ENCODE measurements around the gene MR1.
A peak's percentile ranks its signal among the peaks of the same experiment; 100 is the strongest.

The MR1 gene

GRCh38 chr1:181064702-181065101 is 30.9 kb downstream of the MR1 start:
- H3K4me1 Mint-ChIP-seq (ENCODE audit: low read depth) = peaks cover 26% of the 10 kb centered on the region
- H3K27ac Mint-ChIP-seq = no peak overlapping the region
- H3K27me3 Mint-ChIP-seq = no peaks in the 10 kb centered on the region
- H3K4me3 Mint-ChIP-seq = no peak overlapping the region
- peaks cover 4% of the 10 kb centered on the region for H3K9me3 Mint-ChIP-seq
- peaks cover 8% of the 10 kb centered on the region for H3K36me3 Mint-ChIP-seq (ENCODE audit: low read depth)
- no peak for DNase-seq

GRCh38 chr1:181073638-181074037 is 39.9 kb downstream of the MR1 start:
- H3K36me3 Mint-ChIP-seq (ENCODE audit: low read depth) = no peaks in the 10 kb centered on the region
- H3K27ac Mint-ChIP-seq = no peak overlapping the region
- no peaks in the 10 kb centered on the region for H3K9me3 Mint-ChIP-seq
- DNase-seq = no peak
- H3K27me3 Mint-ChIP-seq = peaks cover 16% of the 10 kb centered on the region
- no peak overlapping the region for H3K4me3 Mint-ChIP-seq
- peaks cover 3% of the 10 kb centered on the region for H3K4me1 Mint-ChIP-seq (ENCODE audit: low read depth)

GRCh38 chr1:181075766-181076350 is 42.1 kb downstream of the MR1 start:
- H3K4me1 Mint-ChIP-seq (ENCODE audit: low read depth) = peaks cover 12% of the 10 kb centered on the region
- H3K27ac Mint-ChIP-seq = no peak overlapping the region

GRCh38 chr1:181076852-181077251 is 43.1 kb downstream of the MR1 start:
- Mint-ChIP-seq H3K36me3 (ENCODE audit: low read depth) (no peaks in the 10 kb centered on the region), H3K4me1 (ENCODE audit: low read depth) (peaks cover 12% of the 10 kb centered on the region), H3K27ac (no peak overlapping the region), H3K9me3 (no peaks in the 10 kb centered on the region), H3K27me3 (peaks cover 22% of the 10 kb centered on the region), H3K4me3 (no peak overlapping the region)
- no peak for DNase-seq

More at GRCh38 chr1:181075766-181076350, 42.1 kb downstream of the MR1 start:
- H3K36me3 Mint-ChIP-seq (ENCODE audit: low read depth) = no peaks in the 10 kb centered on the region
- DNase-seq = no peak
- no peaks in the 10 kb centered on the region for H3K9me3 Mint-ChIP-seq
- H3K27me3 Mint-ChIP-seq = peaks cover 19% of the 10 kb centered on the region
- no peak overlapping the region for H3K4me3 Mint-ChIP-seq

- DNase-seq = no peak
- H3K4me1 Mint-ChIP-seq (ENCODE audit: low read depth) = peaks cover 12% of the 10 kb centered on the region
- no peak overlapping the region for H3K27ac Mint-ChIP-seq
- no peaks in the 10 kb centered on the region for H3K36me3 Mint-ChIP-seq (ENCODE audit: low read depth)
- no peaks in the 10 kb centered on the region for H3K9me3 Mint-ChIP-seq
- peaks cover 22% of the 10 kb centered on the region for H3K27me3 Mint-ChIP-seq
- H3K4me3 Mint-ChIP-seq = no peak overlapping the region
Measured at GRCh38 chr1:181077576-181078242, 43.9 kb downstream of the MR1 start.

- H3K27me3 Mint-ChIP-seq = peaks cover 22% of the 10 kb centered on the region
Measured at GRCh38 chr1:181079382-181079781, 45.6 kb downstream of the MR1 start.

GRCh38 chr1:181079920-181080319 is 46.1 kb downstream of the MR1 start:
- DNase-seq = no peak
- Mint-ChIP-seq H3K9me3 (no peaks in the 10 kb centered on the region), H3K4me3 (no peak overlapping the region), H3K27me3 (peaks cover 22% of the 10 kb centered on the region), H3K36me3 (ENCODE audit: low read depth) (no peaks in the 10 kb centered on the region), H3K27ac (no peak overlapping the region), H3K4me1 (ENCODE audit: low read depth) (peaks cover 20% of the 10 kb centered on the region)

More at GRCh38 chr1:181079382-181079781, 45.6 kb downstream of the MR1 start:
- Mint-ChIP-seq H3K4me1 (ENCODE audit: low read depth) (peaks cover 18% of the 10 kb centered on the region), H3K36me3 (ENCODE audit: low read depth) (no peaks in the 10 kb centered on the region), H3K27ac (no peak overlapping the region), H3K9me3 (no peaks in the 10 kb centered on the region), H3K4me3 (no peak overlapping the region)
- no peak for DNase-seq

- Mint-ChIP-seq H3K36me3 (ENCODE audit: low read depth) (no peaks in the 10 kb centered on the region), H3K27me3 (peaks cover 22% of the 10 kb centered on the region), H3K4me3 (no peak overlapping the region), H3K9me3 (no peaks in the 10 kb centered on the region), H3K27ac (no peak overlapping the region), H3K4me1 (ENCODE audit: low read depth) (peaks cover 20% of the 10 kb centered on the region)
- no peak for DNase-seq
Measured at GRCh38 chr1:181080556-181080955, 46.8 kb downstream of the MR1 start.

GRCh38 chr1:181081395-181081794 is 47.6 kb downstream of the MR1 start:
- H3K4me3 Mint-ChIP-seq = no peak overlapping the region
- H3K36me3 Mint-ChIP-seq (ENCODE audit: low read depth) = no peaks in the 10 kb centered on the region
- H3K27ac Mint-ChIP-seq = no peak overlapping the region
- peaks cover 14% of the 10 kb centered on the region for H3K27me3 Mint-ChIP-seq
- no peaks in the 10 kb centered on the region for H3K9me3 Mint-ChIP-seq
- H3K4me1 Mint-ChIP-seq (ENCODE audit: low read depth) = peaks cover 20% of the 10 kb centered on the region
- DNase-seq = no peak

- Mint-ChIP-seq H3K36me3 (ENCODE audit: low read depth) (peaks cover 3% of the 10 kb centered on the region), H3K4me3 (no peak overlapping the region), H3K4me1 (ENCODE audit: low read depth) (peaks cover 34% of the 10 kb centered on the region), H3K9me3 (no peaks in the 10 kb centered on the region), H3K27me3 (peaks cover 6% of the 10 kb centered on the region), H3K27ac (no peak overlapping the region)
- DNase-seq = peak; percentile 60
Measured at GRCh38 chr1:181083842-181084605, 50.2 kb downstream of the MR1 start.

GRCh38 chr1:181084606-181084969 is 50.8 kb downstream of the MR1 start:
- DNase-seq = no peak
- peaks cover 29% of the 10 kb centered on the region for H3K4me1 Mint-ChIP-seq (ENCODE audit: low read depth)
- H3K4me3 Mint-ChIP-seq = no peak overlapping the region
- no peak overlapping the region for H3K27ac Mint-ChIP-seq
- H3K9me3 Mint-ChIP-seq = no peaks in the 10 kb centered on the region
- H3K27me3 Mint-ChIP-seq = peaks cover 5% of the 10 kb centered on the region
- H3K36me3 Mint-ChIP-seq (ENCODE audit: low read depth) = peaks cover 5% of the 10 kb centered on the region

GRCh38 chr1:181086091-181086490 is 52.3 kb downstream of the MR1 start:
- no peak overlapping the region for H3K27ac Mint-ChIP-seq
- DNase-seq = no peak
- H3K4me3 Mint-ChIP-seq = no peak overlapping the region
- H3K36me3 Mint-ChIP-seq (ENCODE audit: low read depth) = peaks cover 20% of the 10 kb centered on the region
- H3K27me3 Mint-ChIP-seq = peaks cover under 1% of the 10 kb centered on the region
- peaks cover 30% of the 10 kb centered on the region for H3K4me1 Mint-ChIP-seq (ENCODE audit: low read depth)
- no peaks in the 10 kb centered on the region for H3K9me3 Mint-ChIP-seq

- Mint-ChIP-seq H3K36me3 (ENCODE audit: low read depth) (peaks cover 28% of the 10 kb centered on the region), H3K27me3 (no peaks in the 10 kb centered on the region), H3K27ac (peak overlapping the region; percentile 98), H3K9me3 (no peaks in the 10 kb centered on the region), H3K4me1 (ENCODE audit: low read depth) (peaks cover 36% of the 10 kb centered on the region), H3K4me3 (peak overlapping the region; percentile 94)
- DNase-seq = no peak
Measured at GRCh38 chr1:181086926-181087325, 53.1 kb downstream of the MR1 start.

- Mint-ChIP-seq H3K4me1 (ENCODE audit: low read depth) (peaks cover 40% of the 10 kb centered on the region), H3K27ac (peak overlapping the region; percentile 98), H3K27me3 (no peaks in the 10 kb centered on the region), H3K36me3 (ENCODE audit: low read depth) (peaks cover 32% of the 10 kb centered on the region), H3K9me3 (no peaks in the 10 kb centered on the region), H3K4me3 (peak overlapping the region; percentile 94)
- DNase-seq = no peak
Measured at GRCh38 chr1:181087400-181087901, 53.7 kb downstream of the MR1 start.

Data from activated T-cell treated with anti-CD3 and anti-CD28 coated beads, Interleukin-2, amount 50 U/mL, for 24 hours (primary cell).